GM13977 (cell line): ENCODE measurements around the gene ASB13.

Source experiments
- DNase-seq: peaks from one replicate; pipeline ENCODE4 v3.0.0; 2012; ENCODE audit warnings: low spot score
- in situ Hi-C: fragments of 300-500 bp; cut with MboI; formaldehyde crosslinking; loops from one replicate; pipeline ENCODE4 v1.12.0; 2022; ENCODE audit warnings: low sequenced_read_pairs, low pct_unique_long_range_greater_than_20kb, mixed read lengths, inconsistent platforms; ENCODE audit not compliant: unreplicated experiment
- TF ChIP-seq, protein P1 (sequence below): IDR thresholded peaks from 2 replicates; pipeline ENCODE4 v1.5.1; 2012; ENCODE audit warnings: mild to moderate bottlenecking, control low read depth; ENCODE audit not compliant: insufficient read depth; ENCODE audit errors: extremely low read depth, missing control alignments

ASB13 gene

DNA sequence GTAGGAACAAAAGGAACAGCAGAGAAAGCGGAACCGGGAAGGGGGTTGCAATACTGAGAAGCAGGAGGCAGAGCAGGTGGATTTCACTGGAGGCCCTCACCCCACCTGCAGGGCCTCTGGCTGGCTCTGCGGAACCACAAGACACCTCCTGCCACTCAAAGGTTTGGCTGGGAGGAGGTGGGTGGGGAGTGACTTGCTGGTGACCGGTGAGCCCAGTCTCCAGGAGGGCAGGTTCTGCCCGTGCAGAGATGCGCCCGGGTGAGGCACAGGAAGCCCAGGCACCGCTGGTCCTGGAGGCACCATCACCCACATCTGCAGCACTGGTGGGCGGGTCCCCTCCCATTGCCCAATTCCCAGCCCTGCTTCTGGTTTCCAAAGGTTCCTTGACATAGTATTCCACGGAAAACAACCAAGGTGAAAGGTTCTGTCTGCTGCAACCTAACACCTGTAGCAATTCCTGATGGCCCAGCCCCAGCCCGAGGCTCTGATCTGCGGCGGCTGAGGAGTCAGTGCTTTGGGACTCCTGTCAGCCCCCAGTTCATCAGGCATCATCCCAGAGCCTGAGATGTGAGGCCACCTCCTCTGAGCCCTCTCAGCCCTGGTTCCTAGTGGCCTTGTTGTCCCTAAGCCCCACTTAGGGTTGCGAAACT lies 77.3 kb downstream of the ASB13 start:
- DNase-seq: no peak
- TF ChIP-seq, protein P1, sequence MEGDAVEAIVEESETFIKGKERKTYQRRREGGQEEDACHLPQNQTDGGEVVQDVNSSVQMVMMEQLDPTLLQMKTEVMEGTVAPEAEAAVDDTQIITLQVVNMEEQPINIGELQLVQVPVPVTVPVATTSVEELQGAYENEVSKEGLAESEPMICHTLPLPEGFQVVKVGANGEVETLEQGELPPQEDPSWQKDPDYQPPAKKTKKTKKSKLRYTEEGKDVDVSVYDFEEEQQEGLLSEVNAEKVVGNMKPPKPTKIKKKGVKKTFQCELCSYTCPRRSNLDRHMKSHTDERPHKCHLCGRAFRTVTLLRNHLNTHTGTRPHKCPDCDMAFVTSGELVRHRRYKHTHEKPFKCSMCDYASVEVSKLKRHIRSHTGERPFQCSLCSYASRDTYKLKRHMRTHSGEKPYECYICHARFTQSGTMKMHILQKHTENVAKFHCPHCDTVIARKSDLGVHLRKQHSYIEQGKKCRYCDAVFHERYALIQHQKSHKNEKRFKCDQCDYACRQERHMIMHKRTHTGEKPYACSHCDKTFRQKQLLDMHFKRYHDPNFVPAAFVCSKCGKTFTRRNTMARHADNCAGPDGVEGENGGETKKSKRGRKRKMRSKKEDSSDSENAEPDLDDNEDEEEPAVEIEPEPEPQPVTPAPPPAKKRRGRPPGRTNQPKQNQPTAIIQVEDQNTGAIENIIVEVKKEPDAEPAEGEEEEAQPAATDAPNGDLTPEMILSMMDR: no peak
- in situ Hi-C loops: no loop called here
